ENCODE results near the gene AUTS2.

Gene AUTS2

GRCh38 chr7:69813637-69814240 is 215.5 kb downstream of the AUTS2 start:
- no peak for DNase-seq (ENCODE audit: low read depth in 1 of 2, low spot score in 1 of 2)

- no peak for DNase-seq (ENCODE audit: low read depth in 1 of 2, low spot score in 1 of 2)
These were observed 216.2 kb downstream of the AUTS2 start for GRCh38 chr7:69814421-69814962.

GRCh38 chr7:69816501-69816900 is 218.2 kb downstream of the AUTS2 start:
- DNase-seq (ENCODE audit: low read depth in 1 of 2, low spot score in 1 of 2): no peak

- no peak for DNase-seq (ENCODE audit: low read depth in 1 of 2, low spot score in 1 of 2)
These were observed 218.8 kb downstream of the AUTS2 start for GRCh38 chr7:69817121-69817520.

GRCh38 chr7:69817841-69818635 is 219.8 kb downstream of the AUTS2 start:
- no peak for DNase-seq (ENCODE audit: low read depth in 1 of 2, low spot score in 1 of 2)

GRCh38 chr7:69818636-69819332 is 220.5 kb downstream of the AUTS2 start:
- DNase-seq (ENCODE audit: low read depth in 1 of 2, low spot score in 1 of 2): no peak

- DNase-seq (ENCODE audit: low read depth in 1 of 2, low spot score in 1 of 2): no peak
These were observed 221.0 kb downstream of the AUTS2 start for GRCh38 chr7:69819333-69819705.

- no peak for DNase-seq (ENCODE audit: low read depth in 1 of 2, low spot score in 1 of 2)
These were observed 222.4 kb downstream of the AUTS2 start for GRCh38 chr7:69820479-69821192.

- DNase-seq (ENCODE audit: low read depth in 1 of 2, low spot score in 1 of 2): no peak
These were observed 224.1 kb downstream of the AUTS2 start for GRCh38 chr7:69822386-69822785.

GRCh38 chr7:69823151-69823744 is 225.0 kb downstream of the AUTS2 start:
- DNase-seq (ENCODE audit: low read depth in 1 of 2, low spot score in 1 of 2): no peak

GRCh38 chr7:69825113-69825972 is 227.1 kb downstream of the AUTS2 start:
- DNase-seq (ENCODE audit: low read depth in 1 of 2, low spot score in 1 of 2): no peak

- no peak for DNase-seq (ENCODE audit: low read depth in 1 of 2, low spot score in 1 of 2)
These were observed 228.0 kb downstream of the AUTS2 start for GRCh38 chr7:69826283-69826682.

- no peak for DNase-seq (ENCODE audit: low read depth in 1 of 2, low spot score in 1 of 2)
These were observed 228.9 kb downstream of the AUTS2 start for GRCh38 chr7:69827140-69827539.

GRCh38 chr7:69827558-69827957 is 229.3 kb downstream of the AUTS2 start:
- DNase-seq (ENCODE audit: low read depth in 1 of 2, low spot score in 1 of 2): no peak

GRCh38 chr7:69832356-69832755 is 234.1 kb downstream of the AUTS2 start:
- no peak for DNase-seq (ENCODE audit: low read depth in 1 of 2, low spot score in 1 of 2)

GRCh38 chr7:69833964-69834363 is 235.7 kb downstream of the AUTS2 start:
- DNase-seq (ENCODE audit: low read depth in 1 of 2, low spot score in 1 of 2): no peak

- no peak for DNase-seq (ENCODE audit: low read depth in 1 of 2, low spot score in 1 of 2)
These were observed 238.4 kb downstream of the AUTS2 start for GRCh38 chr7:69836702-69837101.

GRCh38 chr7:69837387-69838068 is 239.3 kb downstream of the AUTS2 start:
- DNase-seq (ENCODE audit: low read depth in 1 of 2, low spot score in 1 of 2): no peak

- DNase-seq (ENCODE audit: low read depth in 1 of 2, low spot score in 1 of 2): no peak
These were observed 241.5 kb downstream of the AUTS2 start for GRCh38 chr7:69839782-69840181.
